HG02973 (cell line): ENCODE results near the gene GRPR.
A peak's percentile ranks its signal among the peaks of the same experiment; 100 is the strongest.
"Not testable (repeated sequence)": the region's sequence is repeated elsewhere in the genome, so short reads cannot be mapped to it uniquely, and the experiment has no call there.

Source experiments
- ATAC-seq: cut with Tn5 transposase; IDR thresholded peaks from one replicate; pipeline ENCODE4 v1.9.1; 2021; ENCODE audit warnings: moderate library complexity; ENCODE audit not compliant: unreplicated experiment

Gene GRPR

DNA sequence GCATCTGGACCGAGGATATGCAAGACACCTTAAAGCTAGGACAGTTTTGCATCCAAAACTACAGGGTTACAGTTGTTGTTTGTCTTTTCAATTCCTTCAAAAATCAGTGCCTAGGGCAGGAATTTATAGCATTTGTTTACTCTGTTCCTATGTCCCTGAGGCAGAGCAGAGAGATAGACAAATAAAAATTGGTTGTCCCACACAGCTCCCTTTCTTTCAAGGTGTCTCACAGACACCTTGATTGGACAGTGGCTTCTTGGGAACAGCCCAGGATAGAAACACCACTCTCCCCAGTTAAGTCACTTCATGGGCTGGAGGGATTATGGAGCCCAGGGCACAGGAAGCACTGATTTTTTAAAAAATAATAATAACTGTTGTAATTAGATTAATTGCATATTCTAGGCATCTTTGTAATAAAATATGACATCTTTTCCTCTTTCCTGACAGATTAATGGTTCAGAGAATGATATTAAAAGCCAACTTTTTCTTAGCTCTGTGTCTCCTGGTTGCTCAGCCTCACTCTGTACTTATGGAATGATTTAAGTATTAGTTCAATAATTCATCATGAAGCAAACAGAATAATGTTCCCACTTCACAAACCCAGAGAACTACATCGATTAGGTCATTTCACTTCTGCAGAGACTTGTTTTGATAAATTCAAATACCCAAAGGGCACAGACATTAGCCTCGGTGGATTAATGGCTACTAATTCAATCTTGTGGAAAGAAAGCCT, 52.1 kb downstream of the GRPR start:
- no peak for ATAC-seq

DNA sequence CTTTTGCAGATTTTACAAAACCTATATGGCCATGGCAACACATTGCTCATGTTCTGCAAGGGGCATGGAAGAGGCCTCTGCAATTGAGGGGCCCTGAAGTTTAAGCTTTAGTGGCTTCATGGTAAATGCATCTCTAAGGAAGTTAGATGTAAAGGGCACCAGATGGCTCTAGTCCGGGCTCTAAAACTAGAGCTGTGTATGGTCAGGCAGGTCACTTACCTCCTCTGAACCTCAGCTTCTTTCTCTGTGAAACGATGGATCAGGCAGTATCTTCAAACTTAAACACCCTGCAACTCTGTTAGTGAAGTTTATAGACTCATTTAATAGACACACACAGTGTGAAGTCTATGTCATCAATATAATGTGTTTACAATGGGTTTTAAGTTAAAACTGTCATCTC, 53.9 kb downstream of the GRPR start:
- ATAC-seq, result no peak

DNA sequence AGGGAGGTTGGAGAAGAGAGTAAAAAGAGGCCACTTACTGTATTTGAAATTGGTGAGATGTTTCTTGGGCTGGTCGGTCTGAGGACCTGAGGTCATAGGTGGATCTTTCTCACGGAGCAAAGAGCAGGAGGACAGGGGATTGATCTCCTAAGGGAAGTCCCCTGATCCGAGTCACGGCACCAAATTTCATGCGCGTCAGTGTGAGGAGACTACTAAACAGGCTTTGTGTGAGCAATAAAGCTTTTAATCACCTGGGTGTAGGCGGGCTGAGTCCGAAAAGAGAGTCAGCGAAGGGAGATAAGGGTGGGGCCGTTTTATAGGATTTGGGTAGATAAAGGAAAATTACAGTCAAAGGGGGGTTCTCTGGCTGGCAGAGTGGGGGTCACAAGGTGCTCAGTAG, 60.5 kb downstream of the GRPR start:
- ATAC-seq, result not testable (repeated sequence)

DNA sequence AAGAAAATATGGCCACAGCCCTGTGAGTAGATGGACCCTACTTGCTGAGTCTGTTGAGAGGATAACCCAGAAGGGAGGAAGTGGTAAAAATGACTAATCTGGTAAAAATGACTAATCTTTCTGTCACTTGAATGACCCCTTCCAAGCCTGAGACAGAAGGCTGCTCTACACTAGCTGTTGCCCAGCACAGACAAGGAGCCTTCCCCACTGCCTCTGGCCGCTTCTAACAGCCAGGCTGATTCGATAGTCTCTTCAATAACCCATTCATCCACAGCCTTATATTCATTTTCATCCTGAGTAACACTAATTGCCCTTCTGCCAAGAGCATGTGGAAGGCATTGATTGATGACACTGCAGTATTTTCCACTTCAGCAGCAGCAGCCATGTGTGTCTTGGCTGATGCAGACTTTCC, 62.4 kb downstream of the GRPR start:
- ATAC-seq, result peak; percentile 93

DNA sequence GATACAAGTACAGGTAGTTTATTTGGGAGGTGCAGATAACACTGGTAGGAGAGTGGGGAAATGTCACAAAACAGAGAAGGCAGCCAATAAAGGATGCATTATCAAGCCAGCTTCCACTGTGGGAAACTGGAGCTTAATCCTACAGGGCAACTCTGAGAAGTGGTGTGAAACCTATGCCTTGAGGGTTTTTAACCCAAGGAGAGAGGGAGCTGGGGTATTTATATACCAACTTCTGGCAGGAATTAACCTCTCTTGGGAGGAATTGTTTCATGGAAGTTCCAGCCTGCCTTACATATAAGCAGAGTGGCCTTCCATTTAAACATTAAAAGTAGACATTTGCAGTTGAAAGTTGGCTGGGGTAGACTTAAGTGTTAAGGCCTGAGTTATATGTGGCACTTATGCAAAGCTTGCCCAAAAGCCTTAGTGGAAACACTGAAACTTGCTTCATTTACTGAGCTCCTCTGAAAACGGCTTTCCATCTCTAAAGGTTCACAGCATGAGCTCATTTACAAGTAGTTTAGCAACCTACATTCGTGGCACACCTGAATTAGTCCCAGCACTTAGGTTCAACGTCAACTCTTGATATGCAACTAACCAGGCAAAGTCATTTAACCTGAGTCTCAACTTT, 63.1 kb downstream of the GRPR start:
- ATAC-seq, result no peak

DNA sequence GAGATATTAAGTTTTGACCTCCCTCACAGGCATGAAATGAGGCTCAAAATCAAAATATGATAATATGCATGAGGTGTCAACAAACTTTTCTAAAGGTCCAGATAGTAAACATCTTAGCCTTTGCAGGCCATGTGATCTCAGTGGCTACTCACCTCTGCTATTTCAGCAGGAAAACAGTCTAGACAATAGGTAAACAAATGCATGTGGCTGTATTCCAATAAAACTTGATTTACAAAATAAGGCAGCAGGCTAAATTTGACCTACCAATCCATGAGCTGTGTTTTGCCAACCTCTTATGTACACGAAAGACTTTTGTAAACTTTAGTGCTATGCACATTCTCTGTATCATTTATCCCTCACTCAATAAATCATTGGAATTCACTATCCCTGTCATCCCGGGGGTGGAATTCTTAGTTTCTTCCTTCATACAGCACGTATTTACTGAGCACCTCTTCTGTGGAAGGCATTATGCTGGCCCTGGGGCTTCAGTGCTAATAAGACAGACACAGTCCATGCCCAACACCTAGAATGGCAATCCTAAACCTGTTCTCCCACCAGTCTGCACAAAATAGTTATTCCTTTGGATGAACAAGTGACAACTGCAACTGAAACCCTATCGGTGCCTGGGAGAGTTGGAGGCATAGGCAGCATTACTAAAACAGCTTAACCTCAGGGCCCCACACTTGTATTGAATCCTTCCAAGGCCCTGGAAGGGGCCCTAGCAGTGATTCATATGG, 63.8 kb downstream of the GRPR start:
- ATAC-seq, result no peak

DNA sequence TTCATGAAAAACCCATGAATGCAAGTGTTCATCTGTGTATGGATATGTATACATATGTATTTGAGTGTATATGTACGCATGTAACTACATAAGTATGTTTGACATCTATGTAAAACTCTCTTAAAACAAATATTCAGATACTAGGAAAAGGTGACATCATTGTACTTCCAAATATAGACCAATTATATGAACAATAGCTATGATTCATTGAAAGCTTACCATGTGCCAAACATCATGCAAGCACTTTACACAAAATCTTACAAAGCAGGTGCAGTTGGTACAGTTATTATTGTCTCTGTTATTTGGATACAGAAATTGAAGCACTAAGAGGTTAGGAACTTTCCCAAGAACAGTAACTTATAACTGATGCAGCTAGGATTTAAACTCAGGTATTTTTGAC, 65.3 kb downstream of the GRPR start:
- ATAC-seq, result no peak

DNA sequence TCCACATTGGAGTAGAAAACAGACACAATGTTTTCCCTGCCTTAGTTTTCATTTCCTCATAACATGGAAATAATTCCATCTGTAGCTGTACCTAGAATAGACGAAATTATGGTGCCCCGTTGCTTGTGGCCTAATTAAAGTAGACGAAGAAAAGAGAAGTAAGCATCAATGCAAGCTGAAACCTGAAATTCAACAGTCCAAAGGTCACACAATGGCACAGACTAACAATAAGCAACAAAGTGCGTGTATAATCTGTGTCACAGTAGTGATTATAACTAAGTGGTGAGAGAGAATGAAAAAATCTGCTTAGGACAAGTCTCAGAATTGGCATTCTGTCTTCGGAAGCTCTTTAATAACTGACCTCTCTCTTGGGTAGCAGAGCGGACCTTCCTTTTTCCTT, 68.2 kb downstream of the GRPR start:
- ATAC-seq, result no peak

DNA sequence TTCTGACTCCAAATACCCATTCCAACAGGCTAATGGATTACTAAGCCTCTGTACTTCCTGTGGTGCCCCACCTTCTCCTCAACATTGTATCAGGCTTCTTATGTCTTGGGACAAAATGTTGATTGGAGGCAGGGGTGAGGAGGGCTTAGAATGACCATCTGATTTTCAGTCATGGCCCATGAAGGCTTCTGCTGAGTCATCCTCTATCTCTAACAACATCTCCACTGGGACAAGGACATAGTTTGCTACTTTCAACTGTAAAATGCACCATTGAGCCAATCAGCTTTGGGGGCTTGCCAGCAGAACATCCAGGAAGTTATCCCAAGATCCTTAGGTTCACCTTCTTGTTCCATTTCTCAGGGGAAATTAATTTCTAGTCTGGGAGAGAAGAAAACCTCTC, 73.5 kb downstream of the GRPR start:
- ATAC-seq, result no peak

DNA sequence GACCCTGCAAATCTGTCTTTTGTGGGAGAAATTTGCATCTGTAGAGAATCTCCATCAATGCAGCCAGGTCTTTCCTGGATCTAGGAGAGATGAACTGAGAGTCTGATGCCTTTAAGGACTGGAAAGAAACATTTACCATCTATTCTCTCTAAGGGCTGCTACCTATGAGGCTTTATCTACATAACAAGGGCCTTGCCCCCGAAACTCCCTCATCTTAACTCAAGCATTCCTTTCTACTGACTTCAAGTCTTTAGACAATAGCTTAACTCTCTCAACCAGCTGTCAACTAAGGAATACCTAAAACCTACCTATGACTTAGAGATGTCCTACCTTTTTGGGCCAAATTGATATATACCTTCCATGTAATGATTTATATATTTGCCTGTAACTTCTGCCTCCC, 76.0 kb downstream of the GRPR start:
- ATAC-seq, result no peak

DNA sequence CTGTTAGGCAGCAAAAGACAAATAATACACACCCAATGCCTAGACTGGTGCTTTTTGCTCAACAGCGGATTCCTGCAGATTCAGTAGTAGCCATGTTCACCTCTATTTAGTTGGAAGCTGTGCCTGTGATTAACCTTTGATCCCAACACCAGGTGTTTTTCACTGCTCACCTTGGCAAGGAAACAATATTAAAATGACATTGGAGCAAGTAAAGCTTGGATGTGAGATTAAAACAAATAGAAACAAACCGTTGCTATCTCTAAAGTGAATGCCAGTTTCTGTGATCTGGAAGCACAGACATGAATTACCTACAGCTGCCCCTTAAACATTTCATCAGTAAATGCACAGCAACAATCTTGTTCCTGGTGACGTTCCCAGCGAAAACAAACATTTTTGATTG, 79.6 kb downstream of the GRPR start:
- ATAC-seq, result no peak
